GM23338 (cell line): Measurements from ENCODE around the gene BLTP3B.
"Not testable (repeated sequence)": the region's sequence is repeated elsewhere in the genome, so short reads cannot be mapped to it uniquely, and the experiment has no call there.

Source experiments
- CREB1 ChIP-seq: fragments of 250-450 bp; sonication (Bioruptor Pico); IDR thresholded peaks from 2 replicates; pipeline ENCODE4 v1.5.0; 2020; ENCODE audit warnings: low read depth, mild to moderate bottlenecking, moderate library complexity
- CTCF ChIP-seq, 2 experiments: fragments of 200-600 bp in 1 of 2; sonication (generic) in 1 of 2; conservative IDR thresholded peaks; 2 replicates each; pipeline versions ENCODE4 v1.5.1 to v1.6.1; 2016 to 2017; ENCODE audit warnings: antibody characterized with exemption in 2 of 2, low read depth in 2 of 2, mild to moderate bottlenecking in 2 of 2, moderate library complexity in 1 of 2
- EZH2 ChIP-seq: fragments of 200-600 bp; sonication (generic); IDR thresholded peaks from one replicate; pipeline ENCODE4 v1.8.0; 2017; ENCODE audit warnings: antibody characterized with exemption, mild to moderate bottlenecking, low read depth; ENCODE audit not compliant: unreplicated experiment
- EZH2phosphoT487 ChIP-seq: fragments of 200-600 bp; sonication (generic); IDR thresholded peaks from one replicate; pipeline ENCODE4 v1.8.1; 2018; ENCODE audit warnings: antibody characterized with exemption; ENCODE audit not compliant: unreplicated experiment
- JUNB ChIP-seq: IDR thresholded peaks from one replicate; pipeline ENCODE4 v1.6.1; 2016; ENCODE audit warnings: antibody characterized with exemption; ENCODE audit not compliant: unreplicated experiment
- POLR2AphosphoS5 ChIP-seq: IDR thresholded peaks from 2 replicates; pipeline ENCODE4 v1.6.1; 2016; ENCODE audit warnings: antibody characterized with exemption, low read depth
- REST ChIP-seq: IDR thresholded peaks from one replicate; pipeline ENCODE4 v1.6.1; 2018; ENCODE audit warnings: antibody characterized with exemption; ENCODE audit not compliant: unreplicated experiment
- ZNF114 ChIP-seq: fragments of 250-450 bp; sonication (Bioruptor Pico); IDR thresholded peaks from 2 replicates; pipeline ENCODE4 v1.5.0; 2020; ENCODE audit warnings: mild to moderate bottlenecking, moderate library complexity
- ZNF331 ChIP-seq: fragments of 250-450 bp; sonication (Bioruptor Pico); IDR thresholded peaks from 2 replicates; pipeline ENCODE4 v1.5.0; 2020; ENCODE audit warnings: low read depth, mild to moderate bottlenecking, moderate library complexity

GRCh38 chr12:100176493-100176892, 33.8 kb upstream of the BLTP3B start:
- TF ChIP-seq POLR2AphosphoS5; EZH2phosphoT487; CTCF (conservative IDR thresholded peaks at IDR 0.05; ENCODE audit: low read depth in 2 of 2); EZH2; JUNB; REST; ZNF331 (CRISPR knock-in tag); CREB1; ZNF114 (CRISPR knock-in tag): not testable (repeated sequence)
